HCT116 (cell line): ENCODE measurements around the gene RASGRF1.

Experiments
- CEBPB ChIP-seq: IDR thresholded peaks from 2 replicates; pipeline ENCODE4 v1.6.1; 2012; ENCODE audit warnings: low read depth
- CTCF ChIP-seq, 3 experiments: fragments of 200-600 bp in 1 of 3; sonication (generic) in 1 of 3; IDR thresholded peaks in 2 of 3; conservative IDR thresholded peaks in 1 of 3; 2 replicates each; pipeline ENCODE4 v1.5.1; 2012 to 2017; ENCODE audit warnings: low read depth in 2 of 3, low read length in 2 of 3, antibody characterized with exemption in 1 of 3, borderline replicate concordance in 1 of 3, control low read depth in 1 of 3, mild to moderate bottlenecking in 1 of 3, mixed read lengths in 1 of 3, mixed run types in 1 of 3, moderate library complexity in 1 of 3; ENCODE audit not compliant: insufficient read depth in 1 of 3
- EZH2 ChIP-seq: fragments of 200-600 bp; sonication (generic); IDR thresholded peaks from 2 replicates; pipeline ENCODE4 v1.6.1; 2017; ENCODE audit warnings: antibody characterized with exemption, mixed run types
- EZH2phosphoT487 ChIP-seq: fragments of 200-600 bp; IDR thresholded peaks from 2 replicates; pipeline ENCODE4 v1.6.1; 2018; ENCODE audit warnings: antibody characterized with exemption, borderline replicate concordance
- POLR2A ChIP-seq: IDR thresholded peaks from 2 replicates; pipeline ENCODE4 v1.7.0; 2011; ENCODE audit warnings: borderline replicate concordance; ENCODE audit not compliant: insufficient read depth, insufficient read length; ENCODE audit errors: extremely low read depth
- POLR2AphosphoS5 ChIP-seq: IDR thresholded peaks from 2 replicates; pipeline ENCODE4 v1.6.1; 2011; ENCODE audit warnings: mild to moderate bottlenecking, low read depth, low read length, moderate library complexity
- RAD21 ChIP-seq: IDR thresholded peaks from 2 replicates; pipeline ENCODE4 v1.6.1; 2012; ENCODE audit warnings: low read depth, mild to moderate bottlenecking

GRCh38 chr15:79051941-79052731 is 38.4 kb downstream of the RASGRF1 start:
- TF ChIP-seq CTCF (IDR thresholded peaks at IDR 0.05 in 2 of 3, conservative IDR thresholded peaks at IDR 0.05 in 1 of 3; ENCODE audit: borderline replicate concordance in 1 of 3, insufficient read depth in 1 of 3, low read depth in 2 of 3, low read length in 2 of 3) (no peak), POLR2AphosphoS5 (no peak), CEBPB (no peak), POLR2A (no peak), EZH2 (no peak), EZH2phosphoT487 (no peak), RAD21 (no peak)
